HG03064 (cell line): ENCODE measurements around the gene CIAO1.
"Not testable (repeated sequence)": the region's sequence is repeated elsewhere in the genome, so short reads cannot be mapped to it uniquely, and the experiment has no call there.

Experiments used
- ATAC-seq: cut with Tn5 transposase; IDR thresholded peaks from one replicate; pipeline ENCODE4 v1.9.1; 2021; ENCODE audit warnings: low read depth; ENCODE audit not compliant: unreplicated experiment

Gene CIAO1

GRCh38 chr2:96248624-96249023 is 17.4 kb upstream of the CIAO1 start:
- ATAC-seq = no peak

- ATAC-seq = no peak
These were observed 16.4 kb upstream of the CIAO1 start for GRCh38 chr2:96249654-96250053.

GRCh38 chr2:96250188-96250587 is 15.8 kb upstream of the CIAO1 start:
- no peak for ATAC-seq

GRCh38 chr2:96251721-96252292 is 14.2 kb upstream of the CIAO1 start:
- no peak for ATAC-seq

GRCh38 chr2:96252526-96252925 is 13.5 kb upstream of the CIAO1 start:
- no peak for ATAC-seq

GRCh38 chr2:96253006-96253405 is 13.0 kb upstream of the CIAO1 start:
- no peak for ATAC-seq

- ATAC-seq = no peak
These were observed 11.5 kb upstream of the CIAO1 start for GRCh38 chr2:96254571-96254970.

- ATAC-seq = no peak
These were observed 9.4 kb upstream of the CIAO1 start for GRCh38 chr2:96256611-96257113.

- not testable (repeated sequence) for ATAC-seq
These were observed 8.3 kb upstream of the CIAO1 start for GRCh38 chr2:96257744-96258143.

GRCh38 chr2:96258166-96259022 is 7.6 kb upstream of the CIAO1 start:
- no peak for ATAC-seq

- ATAC-seq = no peak
These were observed 6.5 kb upstream of the CIAO1 start for GRCh38 chr2:96259497-96259921.

- no peak for ATAC-seq
These were observed 5.4 kb upstream of the CIAO1 start for GRCh38 chr2:96260387-96261260.

GRCh38 chr2:96261328-96262003 is 4.6 kb upstream of the CIAO1 start:
- ATAC-seq = no peak

GRCh38 chr2:96262306-96262705 is 3.7 kb upstream of the CIAO1 start:
- ATAC-seq = no peak

- ATAC-seq = no peak
These were observed 1.9 kb upstream of the CIAO1 start for GRCh38 chr2:96264086-96264485.

- peak; percentile 2 for ATAC-seq
These were observed 1.2 kb upstream of the CIAO1 start for GRCh38 chr2:96264656-96265348.

- ATAC-seq = peak; percentile 15
These were observed 631 bp upstream of the CIAO1 start for GRCh38 chr2:96265349-96265839.

- no peak for ATAC-seq
These were observed 1.3 kb downstream of the CIAO1 start for GRCh38 chr2:96267159-96267971.

GRCh38 chr2:96271995-96272394 is 6.0 kb downstream of the CIAO1 start:
- no peak for ATAC-seq
